K562 (cell line): Measurements from ENCODE around the gene KAT7. TPM values are rescaled to one million over a fixed set of nuclear protein-coding genes. Genes with fewer than 3 reads are reported as not detected.

Experiments used
- ATAC-seq: fragments of 200-7000 bp; cut with Tn5 transposase; 3 replicates; pipeline ENCODE4 v1.9.1; 2020; ENCODE audit warnings: moderate library complexity
- BruUV-seq: library from RNA; stranded (reverse); fragments of 400-500 nt; replicated peaks from 2 replicates; lab custom pipeline; 2021; lab: Mats Ljungman, UMichigan
- CTCF ChIA-PET: fragments of 300-600 bp; formaldehyde crosslinking; extraction: SDS; loops from one replicate; lab custom pipeline; 2021; ENCODE audit warnings: low intra/inter-chr PET ratio; lab: Yijun Ruan, JAX
- POLR2A ChIA-PET: fragments of 300-600, 350-650 bp; sonication (Branson Sonifier 250); formaldehyde crosslinking; extraction: SDS; loops from one replicate; lab custom pipeline; 2021; ENCODE audit warnings: antibody characterized with exemption, inconsistent platforms; lab: Yijun Ruan, JAX
- DNase-seq, 4 experiments: peaks; one replicate each; pipeline versions ENCODE4 v3.0.0 to v3.0.0-alpha.2; 2011 to 2018; ENCODE audit warnings: low spot score in 3 of 4, mixed read lengths in 3 of 4; ENCODE audit errors: extremely low read depth in 1 of 4
- FAIRE-seq: peaks from 2 replicates; lab custom pipeline; 2011; peaks lifted over from hg19 to GRCh38; lab: Jason Lieb, UNC
- H2AFZ ChIP-seq: 2 replicates; pipeline ENCODE4 v1.6.0; 2011; ENCODE audit warnings: low read depth, low read length, control low read depth, inconsistent platforms
- H3K27ac ChIP-seq: fragments of 200-600 bp; 3 replicates; pipeline ENCODE4 v1.8.0; 2011; ENCODE audit warnings: low read depth, mild to moderate bottlenecking, control low read depth, inconsistent platforms, low read length, moderate library complexity, mixed read lengths; ENCODE audit errors: extremely low read depth
- H3K27me3 ChIP-seq, 2 experiments: fragments of 300-600 bp in 1 of 2; 2 replicates in 1 of 2; 3 replicates in 1 of 2; pipeline versions ENCODE4 v1.6.0 to v1.8.0; 2011; ENCODE audit warnings: inconsistent platforms in 2 of 2, low read length in 2 of 2, mild to moderate bottlenecking in 1 of 2, mixed read lengths in 1 of 2, moderate library complexity in 1 of 2; ENCODE audit not compliant: control insufficient read depth in 2 of 2, insufficient read depth in 2 of 2
- H3K36me3 ChIP-seq: fragments of 300-600 bp; 3 replicates; pipeline ENCODE4 v1.8.0; 2011; ENCODE audit warnings: mild to moderate bottlenecking, low read length, inconsistent platforms; ENCODE audit not compliant: control insufficient read depth, insufficient read depth
- H3K4me1 ChIP-seq, 2 experiments: fragments of 200-600 bp in 1 of 2; replicated peaks in 1 of 2; 2 replicates in 1 of 2; 3 replicates in 1 of 2; pipeline versions ENCODE4 v1.5.1 to v1.8.0; 2011; ENCODE audit warnings: inconsistent platforms in 2 of 2, low read length in 2 of 2, mild to moderate bottlenecking in 1 of 2, mixed read lengths in 1 of 2, moderate library complexity in 1 of 2; ENCODE audit not compliant: control insufficient read depth in 2 of 2, insufficient read depth in 2 of 2
- H3K4me2 ChIP-seq: 2 replicates; pipeline ENCODE4 v1.6.1; 2011; ENCODE audit warnings: low read length, control low read depth, inconsistent platforms, mixed read lengths; ENCODE audit not compliant: insufficient read depth
- H3K4me3 ChIP-seq: fragments of 200-600 bp; sonication (generic), shearing (Covaris generic); 2 replicates; pipeline ENCODE4 v1.5.1; 2016; ENCODE audit warnings: control low read depth, inconsistent platforms
- H3K79me2 ChIP-seq: fragments of 200-600 bp; 3 replicates; pipeline ENCODE4 v1.8.0; 2011; ENCODE audit warnings: low read length, inconsistent platforms; ENCODE audit not compliant: control insufficient read depth, insufficient read depth
- H3K9ac ChIP-seq, 2 experiments: 2 replicates each; pipeline versions ENCODE4 v1.6.0 to v1.6.1; 2011; ENCODE audit warnings: low read depth in 2 of 2, low read length in 2 of 2, control low read depth in 1 of 2, inconsistent platforms in 1 of 2, mild to moderate bottlenecking in 1 of 2, mixed read lengths in 1 of 2; ENCODE audit not compliant: insufficient read depth in 1 of 2
- H3K9me1 ChIP-seq: one replicate; pipeline ENCODE4 v1.6.0; 2011; ENCODE audit warnings: inconsistent platforms, mild to moderate bottlenecking, low read length, moderate library complexity; ENCODE audit not compliant: control insufficient read depth, insufficient read depth
- H3K9me3 ChIP-seq: replicated peaks from 2 replicates; pipeline ENCODE4 v1.5.1; 2011; ENCODE audit warnings: low read depth, low read length, inconsistent platforms; ENCODE audit not compliant: control insufficient read depth, insufficient read depth
- H4K20me1 ChIP-seq: replicated peaks from 2 replicates; pipeline ENCODE4 v1.6.1; 2011; ENCODE audit warnings: low read length, inconsistent platforms, mixed read lengths; ENCODE audit not compliant: control insufficient read depth, insufficient read depth
- AFF1 ChIP-seq, 2 experiments: fragments of 450-650 bp; IDR thresholded peaks; 2 replicates each; pipeline ENCODE4 v1.6.1; 2018; ENCODE audit warnings: mild to moderate bottlenecking in 2 of 2, low read depth in 1 of 2; ENCODE audit not compliant: partially characterized antibody in 2 of 2
- DPF2 ChIP-seq: fragments of 450-650 bp; IDR thresholded peaks from 2 replicates; pipeline ENCODE4 v1.6.1; 2016
- EP400 ChIP-seq: fragments of 450-650 bp; IDR thresholded peaks from 2 replicates; pipeline ENCODE4 v1.6.1; 2017; ENCODE audit warnings: antibody characterized with exemption, mild to moderate bottlenecking, moderate library complexity
- MAFF ChIP-seq: IDR thresholded peaks from 2 replicates; pipeline ENCODE4 v1.6.1; 2012; ENCODE audit warnings: low read length, improper control_type of control experiment
- MAFK ChIP-seq: IDR thresholded peaks from 2 replicates; pipeline ENCODE4 v1.6.1; 2011; ENCODE audit warnings: low read length, improper control_type of control experiment
- MEF2D ChIP-seq: conservative IDR thresholded peaks from 2 replicates; pipeline ENCODE4 v1.6.1; 2016; ENCODE audit warnings: low read depth, missing genetic modification characterization, missing compliant biosample characterization
- MTA1 ChIP-seq: fragments of 450-650 bp; IDR thresholded peaks from 2 replicates; pipeline ENCODE4 v1.6.1; 2017; ENCODE audit warnings: borderline replicate concordance
- NRF1 ChIP-seq, 2 experiments: fragments of 450-650 bp; IDR thresholded peaks in 1 of 2; conservative IDR thresholded peaks in 1 of 2; 2 replicates each; pipeline ENCODE4 v1.6.1; 2014; ENCODE audit warnings: mild to moderate bottlenecking in 2 of 2
- PPARD ChIP-seq: fragments of 250-450 bp; sonication (Bioruptor Pico); IDR thresholded peaks from 2 replicates; pipeline ENCODE4 v1.8.0; 2022; ENCODE audit warnings: inconsistent platforms, mild to moderate bottlenecking, moderate library complexity
- RHOXF2B ChIP-seq: fragments of 250-450 bp; sonication (Bioruptor Pico); conservative IDR thresholded peaks from 2 replicates; pipeline ENCODE4 v1.5.1; 2021
- YY1 ChIP-seq, 3 experiments: IDR thresholded peaks; 2 replicates each; pipeline ENCODE4 v1.6.1; 2011; ENCODE audit warnings: low read length in 2 of 3, mild to moderate bottlenecking in 2 of 3, moderate library complexity in 2 of 3, borderline replicate concordance in 1 of 3, control low read depth in 1 of 3, low read depth in 1 of 3; ENCODE audit not compliant: insufficient read depth in 3 of 3, insufficient replicate concordance in 2 of 3, control insufficient read depth in 1 of 3, insufficient read length in 1 of 3; ENCODE audit errors: extremely low read depth in 1 of 3
- ZNF146 ChIP-seq: IDR thresholded peaks from one replicate; pipeline ENCODE4 v1.6.1; 2018; ENCODE audit warnings: missing compliant biosample characterization; ENCODE audit not compliant: unreplicated experiment
- ZNF212 ChIP-seq: fragments of 450-650 bp; formaldehyde crosslinking; IDR thresholded peaks from 2 replicates; pipeline ENCODE4 v1.4.0; 2020; ENCODE audit warnings: mild to moderate bottlenecking
- ZNF589 ChIP-seq: fragments of 200-800 bp; sonication (Bioruptor generic); IDR thresholded peaks from 2 replicates; pipeline ENCODE4 v1.6.1; 2016; ENCODE audit warnings: low read depth, missing genetic modification characterization, missing compliant biosample characterization
- WGBS: fragments of 100-300 bp; shearing (Covaris generic); methylation state at CpG from one replicate; pipeline ENCODE4 v1.1.6; 2016; ENCODE audit warnings: low coverage, mixed read lengths; ENCODE audit not compliant: insufficient coverage; ENCODE audit errors: missing lambda C conversion rate; 5-methylcytosine and 5-hydroxymethylcytosine counted together
- in situ Hi-C: fragments of 300-500 bp; cut with MboI; formaldehyde crosslinking; loops from 4 replicates; pipeline ENCODE4 v1.15.0; 2018; ENCODE audit warnings: inconsistent platforms, mixed read lengths
- intact Hi-C: fragments of 100-400 bp; cut with micrococcal nuclease; formaldehyde crosslinking; loops from 2 replicates; pipeline ENCODE4 v1.14.2; 2022
- polyA plus RNA-seq, 8 experiments: library from polyadenylated mRNA; depleted of rRNA in 4 of 8; stranded (reverse) in 5 of 8; unstranded in 3 of 8; fragments of >200 nt; fragmentation: Nextera tagmentation in 2 of 8; fragmentation: Illumina TruSeq in 1 of 8; extraction: Ambion mirVana in 2 of 8; extraction: Trizol in 1 of 8; gene quantifications; 2 replicates each; pipeline versions ENCODE4 v1.2.1 to v1.2.3, GENCODE V29; 2011 to 2014; ENCODE audit warnings: inconsistent platforms in 1 of 8, missing spikeins in 1 of 8
- total RNA-seq, 7 experiments: library from RNA; depleted of rRNA in 6 of 7; stranded (reverse); fragments of >200 nt in 6 of 7; fragmentation: Illumina TruSeq in 2 of 7; extraction: Trizol in 2 of 7; gene quantifications; 2 replicates each; pipeline versions ENCODE4 v1.2.1 to v1.2.3, GENCODE V29; 2011 to 2021; ENCODE audit warnings: low replicate concordance in 1 of 7
- TF ChIP-seq, protein P1 (sequence below), 2 experiments: fragments of 450-650 bp; conservative IDR thresholded peaks; 2 replicates each; pipeline ENCODE4 v1.6.1; 2017; ENCODE audit warnings: mild to moderate bottlenecking in 2 of 2, moderate library complexity in 2 of 2

Gene KAT7
- total and polyA plus RNA-seq, 9 of the 15 experiments (the other 6 are each of a cell fraction or from before 2014, with no cell fraction given) = 10.8 to 57.3 (median 34.8) TPM

- in situ Hi-C loops = no loop called here
- peak overlapping the region; percentile 71 for H3K27ac ChIP-seq
- peaks cover 16% of the 10 kb centered on the region; the same call in 2 of the 3 replicates for H3K36me3 ChIP-seq
- H2AFZ ChIP-seq = peak overlapping the region; percentile 88
- FAIRE-seq = no peak
- peaks cover 15% of the 10 kb centered on the region for H4K20me1 ChIP-seq
- ATAC-seq = no peak
- no peaks in the 10 kb centered on the region; the same call in 1 of the 2 replicates for H3K9me3 ChIP-seq
- DNase-seq = no peak
- no peaks in the 10 kb centered on the region for H3K27me3 ChIP-seq
- WGBS = 32% methylated on average over 8 of the region's 8 CpGs
- POLR2A ChIA-PET = interaction anchor here (0.5 to 4.1 kb wide), 13 partner anchors 9 to 75 kb away, joined by 3 to 21 read pairs (median 5); partner anchors contain the start of genes KAT7 and SLC35B1
- peaks cover 8 to 42% of the 10 kb centered on the region in 2 experiments for H3K4me1 ChIP-seq
- intact Hi-C loops = loop anchor here (1.0 kb wide), 1 partner anchor 56 kb away; no protein-coding TSS in a partner anchor
- peaks cover 5% of the 10 kb centered on the region for H3K9me1 ChIP-seq
- peak overlapping the region; percentile 11; the same call in 1 of the 2 replicates for H3K4me3 ChIP-seq
- BruUV-seq = no TSS peak
- peak overlapping the region; percentile 70 for H3K4me2 ChIP-seq
- CTCF ChIA-PET = no interaction called here
- peak overlapping the region in 1 of 2 experiments; percentile 63; a peak in 2 of 4 replicates for H3K9ac ChIP-seq
- peaks cover 43% of the 10 kb centered on the region for H3K79me2 ChIP-seq
- TF ChIP-seq ZNF146 (CRISPR knock-in tag) (no peak), ZNF212 (CRISPR knock-in tag) (no peak), DPF2 (0 out of 2 replicates have a peak, but pooled peaks have one; percentile 15), AFF1 (IDR thresholded peaks at IDR 0.05; ENCODE audit: low read depth in 1 of 2, partially characterized antibody in 2 of 2) (peak; percentile 14 to 29), MTA1 (no peak), MAFK (peak; percentile 27; the same call in 1 of the 2 replicates), ZNF589 (CRISPR knock-in tag) (no peak), EP400 (peak; percentile 17), MEF2D (no peak), NRF1 (conservative IDR thresholded peaks at IDR 0.05 in 1 of 2, IDR thresholded peaks at IDR 0.05 in 1 of 2) (peak in 1 of 2 experiments; percentile 23; a peak in 1 of 4 replicates), PPARD (no peak), MAFF (peak; percentile 48; the same call in 1 of the 2 replicates), YY1 (IDR thresholded peaks at IDR 0.05; ENCODE audit: borderline replicate concordance in 1 of 3, control insufficient read depth in 1 of 3, extremely low read depth in 1 of 3, insufficient read depth in 3 of 3, insufficient read length in 1 of 3, insufficient replicate concordance in 2 of 3, low read depth in 1 of 3, low read length in 2 of 3) (peak in 1 of 3 experiments; percentile 42), RHOXF2B (no peak)
- TF ChIP-seq, protein P1, sequence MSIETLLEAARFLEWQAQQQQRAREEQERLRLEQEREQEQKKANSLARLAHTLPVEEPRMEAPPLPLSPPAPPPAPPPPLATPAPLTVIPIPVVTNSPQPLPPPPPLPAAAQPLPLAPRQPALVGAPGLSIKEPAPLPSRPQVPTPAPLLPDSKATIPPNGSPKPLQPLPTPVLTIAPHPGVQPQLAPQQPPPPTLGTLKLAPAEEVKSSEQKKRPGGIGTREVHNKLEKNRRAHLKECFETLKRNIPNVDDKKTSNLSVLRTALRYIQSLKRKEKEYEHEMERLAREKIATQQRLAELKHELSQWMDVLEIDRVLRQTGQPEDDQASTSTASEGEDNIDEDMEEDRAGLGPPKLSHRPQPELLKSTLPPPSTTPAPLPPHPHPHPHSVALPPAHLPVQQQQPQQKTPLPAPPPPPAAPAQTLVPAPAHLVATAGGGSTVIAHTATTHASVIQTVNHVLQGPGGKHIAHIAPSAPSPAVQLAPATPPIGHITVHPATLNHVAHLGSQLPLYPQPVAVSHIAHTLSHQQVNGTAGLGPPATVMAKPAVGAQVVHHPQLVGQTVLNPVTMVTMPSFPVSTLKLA (conservative IDR thresholded peaks at IDR 0.05) = 0 out of 4 replicates have a peak, but pooled peaks have one; percentile 11 to 21
Measured at GRCh38 chr17:49764559-49765180, 23.8 kb upstream of the KAT7 start.
